Measurements from ENCODE around the gene MAML2. TPM values are rescaled to one million over a fixed set of nuclear protein-coding genes. Genes with fewer than 3 reads are reported as not detected.

The MAML2 gene
- total RNA-seq, 1 experiment from 2014 or later = 28.3 TPM

DNA sequence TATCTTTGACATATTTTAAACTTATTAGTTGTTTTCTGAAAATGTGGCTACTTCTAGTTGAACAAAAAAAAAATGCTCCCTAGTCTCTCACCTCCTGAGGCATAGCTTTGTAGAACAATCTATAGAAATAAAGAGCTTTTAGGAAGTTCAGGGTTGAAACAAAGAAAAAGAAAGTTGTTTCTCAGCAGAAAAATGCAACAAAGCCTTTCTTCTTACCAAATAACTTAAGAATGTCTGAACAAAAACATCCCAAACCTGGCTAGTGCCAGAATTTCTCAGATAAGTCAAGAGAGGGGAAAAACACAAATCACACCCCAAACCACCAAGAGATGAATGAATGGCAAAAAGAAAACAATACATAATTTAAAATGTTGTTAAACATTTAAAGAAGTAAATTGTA is 114.1 kb downstream of the MAML2 start:
- Histone ChIP-seq H3F3A (ENCODE audit: insufficient read depth, low read depth) (peaks cover 21% of the 10 kb centered on the region; the same call in 1 of the 2 replicates), H2AFZ (no peak overlapping the region), H3K79me2 (ENCODE audit: low read depth) (peaks cover 83% of the 10 kb centered on the region), H3K27ac (peak overlapping the region; percentile 48), H3K4me2 (0 out of 2 replicates have a peak overlapping the region, but pooled peaks have one; percentile 1), H3K4me1 (replicated peaks; ENCODE audit: insufficient read depth) (peaks cover 30% of the 10 kb centered on the region), H4K20me1 (ENCODE audit: insufficient read depth) (no peaks in the 10 kb centered on the region), H3K9me3 (ENCODE audit: insufficient read depth, low read depth) (no peaks in the 10 kb centered on the region), H3K4me3 (no peak overlapping the region), H3K9me2 (ENCODE audit: insufficient read depth) (no peaks in the 10 kb centered on the region), H3K36me3 (ENCODE audit: low read depth) (peaks cover 17% of the 10 kb centered on the region; the same call in 1 of the 2 replicates), H3K27me3 (ENCODE audit: insufficient read depth, low read depth) (no peaks in the 10 kb centered on the region)
- intact Hi-C loops (cut with micrococcal nuclease; ENCODE audit: unreplicated experiment) = loop anchor here (1.0 to 10.0 kb wide), 6 partner anchors 14 to 394 kb away; partner anchors contain the start of gene JRKL
- BruUV-seq (replicated peaks) = no TSS peak
- TF ChIP-seq, protein P1, sequence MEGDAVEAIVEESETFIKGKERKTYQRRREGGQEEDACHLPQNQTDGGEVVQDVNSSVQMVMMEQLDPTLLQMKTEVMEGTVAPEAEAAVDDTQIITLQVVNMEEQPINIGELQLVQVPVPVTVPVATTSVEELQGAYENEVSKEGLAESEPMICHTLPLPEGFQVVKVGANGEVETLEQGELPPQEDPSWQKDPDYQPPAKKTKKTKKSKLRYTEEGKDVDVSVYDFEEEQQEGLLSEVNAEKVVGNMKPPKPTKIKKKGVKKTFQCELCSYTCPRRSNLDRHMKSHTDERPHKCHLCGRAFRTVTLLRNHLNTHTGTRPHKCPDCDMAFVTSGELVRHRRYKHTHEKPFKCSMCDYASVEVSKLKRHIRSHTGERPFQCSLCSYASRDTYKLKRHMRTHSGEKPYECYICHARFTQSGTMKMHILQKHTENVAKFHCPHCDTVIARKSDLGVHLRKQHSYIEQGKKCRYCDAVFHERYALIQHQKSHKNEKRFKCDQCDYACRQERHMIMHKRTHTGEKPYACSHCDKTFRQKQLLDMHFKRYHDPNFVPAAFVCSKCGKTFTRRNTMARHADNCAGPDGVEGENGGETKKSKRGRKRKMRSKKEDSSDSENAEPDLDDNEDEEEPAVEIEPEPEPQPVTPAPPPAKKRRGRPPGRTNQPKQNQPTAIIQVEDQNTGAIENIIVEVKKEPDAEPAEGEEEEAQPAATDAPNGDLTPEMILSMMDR (conservative IDR thresholded peaks at IDR 0.05) = no peak
- TF ChIP-seq EZH2 (IDR thresholded peaks at IDR 0.05; ENCODE audit: low read depth) = no peak
- DNase-seq = no peak
- ChIA-PET CTCF (interaction anchor here (1.3 kb wide), 1 partner anchor 73 kb away, joined by 3 read pairs; no protein-coding TSS in a partner anchor), POLR2A (ENCODE audit: unreplicated experiment) (interaction anchor here (0.7 kb wide), 1 partner anchor 548 kb away, joined by 10 read pairs; no protein-coding TSS in a partner anchor)

DNA sequence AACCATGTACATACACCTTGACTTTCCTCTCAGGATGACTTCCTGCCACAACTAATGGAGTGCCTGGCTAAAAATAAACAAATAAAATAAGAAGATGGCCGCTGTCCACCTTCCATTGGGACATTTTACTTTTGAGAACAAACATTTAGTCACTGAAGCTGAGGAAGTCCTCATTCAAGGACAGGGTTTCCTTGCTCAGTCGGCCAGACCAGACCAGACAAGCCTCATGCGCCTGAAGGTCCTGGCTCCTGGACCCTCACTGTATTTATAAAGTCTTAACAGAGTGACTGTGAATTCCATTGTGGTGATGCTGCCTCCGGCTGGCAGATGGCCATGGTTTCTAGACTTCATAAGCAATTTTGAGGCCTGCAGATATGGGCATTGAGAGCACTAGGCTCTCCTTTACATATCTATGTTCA is 114.5 kb downstream of the MAML2 start:
- TF ChIP-seq, protein P1 (conservative IDR thresholded peaks at IDR 0.05) = no peak
- no peak for TF ChIP-seq EZH2 (IDR thresholded peaks at IDR 0.05; ENCODE audit: low read depth)
- H3K9me2 ChIP-seq (ENCODE audit: insufficient read depth) = no peaks in the 10 kb centered on the region
- ChIA-PET CTCF (interaction anchor here (1.3 kb wide), 1 partner anchor 73 kb away, joined by 3 read pairs; no protein-coding TSS in a partner anchor), POLR2A (ENCODE audit: unreplicated experiment) (no interaction called here)
- H3F3A ChIP-seq (ENCODE audit: insufficient read depth, low read depth) = peaks cover 21% of the 10 kb centered on the region; the same call in 1 of the 2 replicates
- peaks cover 13% of the 10 kb centered on the region; the same call in 1 of the 2 replicates for H3K36me3 ChIP-seq (ENCODE audit: low read depth)
- no peak overlapping the region for H3K4me3 ChIP-seq
- H3K4me1 ChIP-seq (replicated peaks; ENCODE audit: insufficient read depth) = peaks cover 30% of the 10 kb centered on the region
- BruUV-seq (replicated peaks) = no TSS peak
- H3K9me3 ChIP-seq (ENCODE audit: insufficient read depth, low read depth) = no peaks in the 10 kb centered on the region
- intact Hi-C loops (cut with micrococcal nuclease; ENCODE audit: unreplicated experiment) = loop anchor here (1.0 to 10.0 kb wide), 6 partner anchors 14 to 394 kb away; partner anchors contain the start of gene JRKL
- H2AFZ ChIP-seq = no peak overlapping the region
- no peaks in the 10 kb centered on the region for H3K27me3 ChIP-seq (ENCODE audit: insufficient read depth, low read depth)
- DNase-seq = peak; percentile 63 to 83
- H3K4me2 ChIP-seq = 0 out of 2 replicates have a peak overlapping the region, but pooled peaks have one; percentile 1
- H3K79me2 ChIP-seq (ENCODE audit: low read depth) = peaks cover 83% of the 10 kb centered on the region
- H4K20me1 ChIP-seq (ENCODE audit: insufficient read depth) = no peaks in the 10 kb centered on the region
- peak overlapping the region; percentile 48 for H3K27ac ChIP-seq

DNA sequence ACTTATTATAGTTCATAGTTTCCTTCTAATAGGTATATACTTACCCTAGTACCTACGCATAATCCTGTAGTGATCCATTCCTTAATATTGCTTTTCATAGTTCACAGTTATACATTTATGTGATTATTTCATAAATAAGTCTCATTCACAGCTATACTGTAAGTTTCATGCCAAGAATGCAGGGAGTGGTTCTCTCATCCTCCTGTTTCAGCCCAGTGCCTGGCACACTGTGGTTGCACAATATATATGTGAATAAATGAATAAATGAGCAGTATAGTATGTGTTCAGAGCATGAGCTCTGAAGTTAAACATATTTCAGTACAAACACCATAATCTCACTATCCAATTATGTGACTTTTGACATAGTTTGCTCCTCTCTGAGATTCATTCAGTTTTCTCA is 115.8 kb downstream of the MAML2 start:
- Histone ChIP-seq H3K4me2 (no peak overlapping the region), H3K4me1 (replicated peaks; ENCODE audit: insufficient read depth) (peaks cover 30% of the 10 kb centered on the region), H4K20me1 (ENCODE audit: insufficient read depth) (no peaks in the 10 kb centered on the region), H3K4me3 (no peak overlapping the region), H3K9me2 (ENCODE audit: insufficient read depth) (no peaks in the 10 kb centered on the region), H2AFZ (no peak overlapping the region), H3K36me3 (ENCODE audit: low read depth) (peaks cover 7% of the 10 kb centered on the region; the same call in 1 of the 2 replicates), H3F3A (ENCODE audit: insufficient read depth, low read depth) (peaks cover 21% of the 10 kb centered on the region; the same call in 1 of the 2 replicates), H3K27ac (no peak overlapping the region), H3K9me3 (ENCODE audit: insufficient read depth, low read depth) (no peaks in the 10 kb centered on the region), H3K27me3 (ENCODE audit: insufficient read depth, low read depth) (no peaks in the 10 kb centered on the region), H3K79me2 (ENCODE audit: low read depth) (peaks cover 79% of the 10 kb centered on the region)
- ChIA-PET POLR2A (ENCODE audit: unreplicated experiment) (interaction anchor here (0.5 to 0.6 kb wide), 3 partner anchors 12 to 80 kb away, joined by 4 to 6 read pairs (median 4); no protein-coding TSS in a partner anchor), CTCF (interaction anchor here (0.5 to 0.6 kb wide), 2 partner anchors 171 to 438 kb away, joined by 3 to 10 read pairs; partner anchors contain the start of gene FAM76B)
- no peak for DNase-seq
- intact Hi-C loops (cut with micrococcal nuclease; ENCODE audit: unreplicated experiment) = loop anchor here (5.0 to 10.0 kb wide), 4 partner anchors 40 to 392 kb away; partner anchors contain the start of gene JRKL
- no peak for TF ChIP-seq EZH2 (IDR thresholded peaks at IDR 0.05; ENCODE audit: low read depth)
- TF ChIP-seq, protein P1 (conservative IDR thresholded peaks at IDR 0.05) = no peak
- no TSS peak for BruUV-seq (replicated peaks)

Measured in PC-9 (cell line).